ENCODE measurements around the gene ENPP3. TPM values are rescaled to one million over a fixed set of nuclear protein-coding genes. Genes with fewer than 3 reads are reported as not detected.

The ENPP3 gene
- 10 to 100 TPM in 1 of 4 donors, 1 to 10 TPM in 3; 8.3 to 13.7 (median 9.0) TPM for polyA plus RNA-seq (ENCODE audit: insufficient read length in 4 of 4)

GRCh38 chr6:131636880-131637792, at the start of gene ENPP3:
TSS of gene ENPP3 (plus strand) at chr6:131637302. CDS start at chr6:131637385, 83 bp downstream.
- DNase-seq (ENCODE audit: low read depth in 4 of 4, low spot score in 3 of 4) = no peak

GRCh38 chr6:131587909-131588308, 49.2 kb upstream of the ENPP3 start:
- no peak for DNase-seq (ENCODE audit: low read depth in 4 of 4, low spot score in 3 of 4)

- DNase-seq (ENCODE audit: low read depth in 4 of 4, low spot score in 3 of 4) = no peak
Observed at GRCh38 chr6:131588643-131589042, 48.5 kb upstream of the ENPP3 start.

- DNase-seq (ENCODE audit: low read depth in 4 of 4, low spot score in 3 of 4) = no peak
Observed at GRCh38 chr6:131592935-131593334, 44.2 kb upstream of the ENPP3 start.

GRCh38 chr6:131594074-131594473, 43.0 kb upstream of the ENPP3 start:
- DNase-seq (ENCODE audit: low read depth in 4 of 4, low spot score in 3 of 4) = no peak

GRCh38 chr6:131597446-131597845, 39.7 kb upstream of the ENPP3 start:
- no peak for DNase-seq (ENCODE audit: low read depth in 4 of 4, low spot score in 3 of 4)

- no peak for DNase-seq (ENCODE audit: low read depth in 4 of 4, low spot score in 3 of 4)
Observed at GRCh38 chr6:131600716-131601115, 36.4 kb upstream of the ENPP3 start.

- DNase-seq (ENCODE audit: low read depth in 4 of 4, low spot score in 3 of 4) = no peak
Observed at GRCh38 chr6:131602781-131603312, 34.3 kb upstream of the ENPP3 start.

GRCh38 chr6:131613296-131613925, 23.7 kb upstream of the ENPP3 start:
- DNase-seq (ENCODE audit: low read depth in 4 of 4, low spot score in 3 of 4) = no peak

GRCh38 chr6:131615275-131615674, 21.8 kb upstream of the ENPP3 start:
- DNase-seq (ENCODE audit: low read depth in 4 of 4, low spot score in 3 of 4) = no peak

GRCh38 chr6:131627724-131628682, 9.1 kb upstream of the ENPP3 start, which contains the start of gene MED23:
TSS of gene MED23 (minus strand) at chr6:131628242. CDS start at chr6:131628049, 193 bp downstream.
- peak; percentile 90 to 94 (median 92) for DNase-seq (ENCODE audit: low read depth in 4 of 4, low spot score in 3 of 4)

- no peak for DNase-seq (ENCODE audit: low read depth in 4 of 4, low spot score in 3 of 4)
Observed at GRCh38 chr6:131628726-131629125, 8.4 kb upstream of the ENPP3 start.

- DNase-seq (ENCODE audit: low read depth in 4 of 4, low spot score in 3 of 4) = no peak
Observed at GRCh38 chr6:131629651-131630050, 7.5 kb upstream of the ENPP3 start.

GRCh38 chr6:131631625-131632289, 5.3 kb upstream of the ENPP3 start:
- DNase-seq (ENCODE audit: low read depth in 4 of 4, low spot score in 3 of 4) = no peak

- DNase-seq (ENCODE audit: low read depth in 4 of 4, low spot score in 3 of 4) = peak in 2 of 4 donors; percentile 20 to 38
Observed at GRCh38 chr6:131635384-131636340, 1.4 kb upstream of the ENPP3 start.

- DNase-seq (ENCODE audit: low read depth in 4 of 4, low spot score in 3 of 4) = no peak
Observed at GRCh38 chr6:131638013-131638412, 911 bp downstream of the ENPP3 start.

- DNase-seq (ENCODE audit: low read depth in 4 of 4, low spot score in 3 of 4) = no peak
Observed at GRCh38 chr6:131640100-131640499, 3.0 kb downstream of the ENPP3 start.

GRCh38 chr6:131640576-131640975, 3.5 kb downstream of the ENPP3 start:
- DNase-seq (ENCODE audit: low read depth in 4 of 4, low spot score in 3 of 4) = no peak

- DNase-seq (ENCODE audit: low read depth in 4 of 4, low spot score in 3 of 4) = no peak
Observed at GRCh38 chr6:131641554-131641953, 4.5 kb downstream of the ENPP3 start.
